Measurements from ENCODE around the gene FNDC10. TPM values are rescaled to one million over a fixed set of nuclear protein-coding genes. Genes with fewer than 3 reads are reported as not detected.
A peak's percentile ranks its signal among the peaks of the same experiment; 100 is the strongest.

FNDC10 gene
- total and polyA plus RNA-seq, 9 of the 15 experiments (the other 6 are each of a cell fraction or from before 2014, with no cell fraction given): 0.08 to 6.3 (median 1.6) TPM

DNA sequence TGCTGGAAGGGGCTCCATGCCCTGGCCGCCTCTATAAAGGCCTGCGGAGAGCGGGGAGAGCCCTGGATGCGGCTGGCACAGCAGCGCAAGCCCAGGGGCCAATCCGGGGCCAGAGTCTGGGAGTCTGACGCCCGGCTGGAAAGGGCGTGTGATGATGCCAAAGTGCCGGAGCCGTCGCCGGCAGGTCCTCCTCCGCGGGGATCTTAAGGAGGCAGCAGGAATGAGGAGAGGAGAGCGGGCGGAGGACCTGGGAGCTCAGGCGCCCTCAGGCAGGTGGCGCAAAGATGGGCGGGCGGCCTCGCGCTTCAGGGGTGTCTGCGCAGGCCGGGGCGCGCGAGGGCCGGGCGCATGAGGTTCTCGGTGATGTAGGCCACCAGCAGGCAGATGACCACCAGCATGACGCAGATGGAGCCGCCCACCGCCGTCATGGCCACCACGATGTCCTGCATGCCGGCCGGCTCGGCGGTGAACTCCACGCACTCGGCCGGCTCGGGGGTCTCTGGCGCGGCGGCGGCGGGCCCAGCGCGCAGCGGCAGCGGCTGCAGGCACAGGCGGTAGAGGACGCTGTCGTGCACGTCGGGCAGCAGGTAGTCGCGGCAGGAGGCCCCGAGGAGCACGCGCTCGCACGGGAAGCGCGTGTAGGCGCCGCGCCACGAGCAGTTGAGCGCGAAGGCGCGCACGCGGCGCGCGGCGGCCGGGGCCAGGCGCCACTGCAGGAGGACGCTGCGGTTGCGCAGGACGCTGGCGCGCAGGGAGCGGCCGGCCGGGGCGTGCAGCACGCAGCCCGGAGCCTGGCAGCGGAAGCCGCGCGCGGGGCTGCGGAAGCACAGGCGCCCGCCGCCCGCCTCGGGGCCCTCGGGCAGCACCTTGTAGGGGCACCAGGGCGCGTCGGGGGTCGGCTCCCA lies 653 bp downstream of the FNDC10 start (continued):
- TF ChIP-seq BHLHE40 (IDR thresholded peaks at IDR 0.05; ENCODE audit: low read length) (peak; percentile 23; the same call in 1 of the 2 replicates), MTA3 (IDR thresholded peaks at IDR 0.05; ENCODE audit: borderline replicate concordance) (0 out of 2 replicates have a peak, but pooled peaks have one; percentile 56), TEAD1 (CRISPR knock-in tag; IDR thresholded peaks at IDR 0.05) (peak in 1 of 2 experiments; percentile 84; a peak in 1 of 4 replicates), ZNF121 (CRISPR knock-in tag; conservative IDR thresholded peaks at IDR 0.05) (no peak), FOXP1 (CRISPR knock-in tag; IDR thresholded peaks at IDR 0.05) (peak; percentile 97), CXXC5 (CRISPR knock-in tag; IDR thresholded peaks at IDR 0.05) (peak; percentile 90), HIVEP1 (CRISPR knock-in tag; IDR thresholded peaks at IDR 0.05) (no peak), CBX3 (IDR thresholded peaks at IDR 0.05; ENCODE audit: borderline replicate concordance in 1 of 2, low read length in 2 of 2) (peak in 1 of 2 experiments; percentile 32; a peak in 1 of 3 replicates), POLR2H (tag; IDR thresholded peaks at IDR 0.05; ENCODE audit: low read depth) (no peak), CTBP1 (IDR thresholded peaks at IDR 0.05; ENCODE audit: borderline replicate concordance) (peak; percentile 92; the same call in 1 of the 2 replicates)
- TF ChIP-seq, protein P1, sequence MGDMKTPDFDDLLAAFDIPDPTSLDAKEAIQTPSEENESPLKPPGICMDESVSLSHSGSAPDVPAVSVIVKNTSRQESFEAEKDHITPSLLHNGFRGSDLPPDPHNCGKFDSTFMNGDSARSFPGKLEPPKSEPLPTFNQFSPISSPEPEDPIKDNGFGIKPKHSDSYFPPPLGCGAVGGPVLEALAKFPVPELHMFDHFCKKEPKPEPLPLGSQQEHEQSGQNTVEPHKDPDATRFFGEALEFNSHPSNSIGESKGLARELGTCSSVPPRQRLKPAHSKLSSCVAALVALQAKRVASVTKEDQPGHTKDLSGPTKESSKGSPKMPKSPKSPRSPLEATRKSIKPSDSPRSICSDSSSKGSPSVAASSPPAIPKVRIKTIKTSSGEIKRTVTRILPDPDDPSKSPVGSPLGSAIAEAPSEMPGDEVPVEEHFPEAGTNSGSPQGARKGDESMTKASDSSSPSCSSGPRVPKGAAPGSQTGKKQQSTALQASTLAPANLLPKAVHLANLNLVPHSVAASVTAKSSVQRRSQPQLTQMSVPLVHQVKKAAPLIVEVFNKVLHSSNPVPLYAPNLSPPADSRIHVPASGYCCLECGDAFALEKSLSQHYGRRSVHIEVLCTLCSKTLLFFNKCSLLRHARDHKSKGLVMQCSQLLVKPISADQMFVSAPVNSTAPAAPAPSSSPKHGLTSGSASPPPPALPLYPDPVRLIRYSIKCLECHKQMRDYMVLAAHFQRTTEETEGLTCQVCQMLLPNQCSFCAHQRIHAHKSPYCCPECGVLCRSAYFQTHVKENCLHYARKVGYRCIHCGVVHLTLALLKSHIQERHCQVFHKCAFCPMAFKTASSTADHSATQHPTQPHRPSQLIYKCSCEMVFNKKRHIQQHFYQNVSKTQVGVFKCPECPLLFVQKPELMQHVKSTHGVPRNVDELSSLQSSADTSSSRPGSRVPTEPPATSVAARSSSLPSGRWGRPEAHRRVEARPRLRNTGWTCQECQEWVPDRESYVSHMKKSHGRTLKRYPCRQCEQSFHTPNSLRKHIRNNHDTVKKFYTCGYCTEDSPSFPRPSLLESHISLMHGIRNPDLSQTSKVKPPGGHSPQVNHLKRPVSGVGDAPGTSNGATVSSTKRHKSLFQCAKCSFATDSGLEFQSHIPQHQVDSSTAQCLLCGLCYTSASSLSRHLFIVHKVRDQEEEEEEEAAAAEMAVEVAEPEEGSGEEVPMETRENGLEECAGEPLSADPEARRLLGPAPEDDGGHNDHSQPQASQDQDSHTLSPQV (IDR thresholded peaks at IDR 0.05): peak; percentile 83
- TF ChIP-seq, protein P2, sequence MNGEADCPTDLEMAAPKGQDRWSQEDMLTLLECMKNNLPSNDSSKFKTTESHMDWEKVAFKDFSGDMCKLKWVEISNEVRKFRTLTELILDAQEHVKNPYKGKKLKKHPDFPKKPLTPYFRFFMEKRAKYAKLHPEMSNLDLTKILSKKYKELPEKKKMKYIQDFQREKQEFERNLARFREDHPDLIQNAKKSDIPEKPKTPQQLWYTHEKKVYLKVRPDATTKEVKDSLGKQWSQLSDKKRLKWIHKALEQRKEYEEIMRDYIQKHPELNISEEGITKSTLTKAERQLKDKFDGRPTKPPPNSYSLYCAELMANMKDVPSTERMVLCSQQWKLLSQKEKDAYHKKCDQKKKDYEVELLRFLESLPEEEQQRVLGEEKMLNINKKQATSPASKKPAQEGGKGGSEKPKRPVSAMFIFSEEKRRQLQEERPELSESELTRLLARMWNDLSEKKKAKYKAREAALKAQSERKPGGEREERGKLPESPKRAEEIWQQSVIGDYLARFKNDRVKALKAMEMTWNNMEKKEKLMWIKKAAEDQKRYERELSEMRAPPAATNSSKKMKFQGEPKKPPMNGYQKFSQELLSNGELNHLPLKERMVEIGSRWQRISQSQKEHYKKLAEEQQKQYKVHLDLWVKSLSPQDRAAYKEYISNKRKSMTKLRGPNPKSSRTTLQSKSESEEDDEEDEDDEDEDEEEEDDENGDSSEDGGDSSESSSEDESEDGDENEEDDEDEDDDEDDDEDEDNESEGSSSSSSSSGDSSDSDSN (IDR thresholded peaks at IDR 0.05; ENCODE audit: borderline replicate concordance in 1 of 2, low read depth in 2 of 2, low read length in 2 of 2): peak in 1 of 2 experiments; percentile 67; a peak in 1 of 4 replicates
- TF ChIP-seq, protein P3, sequence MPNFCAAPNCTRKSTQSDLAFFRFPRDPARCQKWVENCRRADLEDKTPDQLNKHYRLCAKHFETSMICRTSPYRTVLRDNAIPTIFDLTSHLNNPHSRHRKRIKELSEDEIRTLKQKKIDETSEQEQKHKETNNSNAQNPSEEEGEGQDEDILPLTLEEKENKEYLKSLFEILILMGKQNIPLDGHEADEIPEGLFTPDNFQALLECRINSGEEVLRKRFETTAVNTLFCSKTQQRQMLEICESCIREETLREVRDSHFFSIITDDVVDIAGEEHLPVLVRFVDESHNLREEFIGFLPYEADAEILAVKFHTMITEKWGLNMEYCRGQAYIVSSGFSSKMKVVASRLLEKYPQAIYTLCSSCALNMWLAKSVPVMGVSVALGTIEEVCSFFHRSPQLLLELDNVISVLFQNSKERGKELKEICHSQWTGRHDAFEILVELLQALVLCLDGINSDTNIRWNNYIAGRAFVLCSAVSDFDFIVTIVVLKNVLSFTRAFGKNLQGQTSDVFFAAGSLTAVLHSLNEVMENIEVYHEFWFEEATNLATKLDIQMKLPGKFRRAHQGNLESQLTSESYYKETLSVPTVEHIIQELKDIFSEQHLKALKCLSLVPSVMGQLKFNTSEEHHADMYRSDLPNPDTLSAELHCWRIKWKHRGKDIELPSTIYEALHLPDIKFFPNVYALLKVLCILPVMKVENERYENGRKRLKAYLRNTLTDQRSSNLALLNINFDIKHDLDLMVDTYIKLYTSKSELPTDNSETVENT (CRISPR knock-in tag; IDR thresholded peaks at IDR 0.05): peak; percentile 43; the same call in 1 of the 2 replicates
- TF ChIP-seq, protein P4, sequence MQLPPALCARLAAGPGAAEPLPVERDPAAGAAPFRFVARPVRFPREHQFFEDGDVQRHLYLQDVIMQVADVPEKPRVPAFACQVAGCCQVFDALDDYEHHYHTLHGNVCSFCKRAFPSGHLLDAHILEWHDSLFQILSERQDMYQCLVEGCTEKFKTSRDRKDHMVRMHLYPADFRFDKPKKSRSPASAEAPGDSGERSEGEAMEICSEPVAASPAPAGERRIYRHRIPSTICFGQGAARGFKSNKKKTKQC (CRISPR knock-in tag; IDR thresholded peaks at IDR 0.05): peak; percentile 68; the same call in 1 of the 2 replicates

All from K562 (cell line).